H1 (cell line): ENCODE data around the gene TSPEAR. TPM values are rescaled to one million over a fixed set of nuclear protein-coding genes. Genes with fewer than 3 reads are reported as not detected.

Experiments used
- CTCF ChIA-PET: fragments of 300-600 bp; sonication (Branson Sonifier 250); formaldehyde crosslinking; loops from one replicate; lab custom pipeline; 2021; ENCODE audit not compliant: partially characterized antibody; lab: Charles Lee
- POLR2A ChIA-PET: fragments of 300-600 bp; sonication (Branson Sonifier 250); formaldehyde crosslinking; loops from one replicate; lab custom pipeline; 2021; ENCODE audit warnings: inconsistent platforms; ENCODE audit not compliant: partially characterized antibody; lab: Charles Lee
- DNase-seq, 2 experiments: peaks; one replicate each; pipeline versions ENCODE4 v3.0.0 to v3.0.0-alpha.2; 2010 to 2022; ENCODE audit warnings: low spot score in 2 of 2, low read depth in 1 of 2, mixed read lengths in 1 of 2
- FAIRE-seq: peaks from 2 replicates; lab custom pipeline; 2011; peaks lifted over from hg19 to GRCh38; lab: Jason Lieb, UNC
- H2AFZ ChIP-seq: 2 replicates; pipeline ENCODE4 v1.8.1; 2012; ENCODE audit warnings: low read length, inconsistent platforms
- H2AK5ac ChIP-seq: 2 replicates; pipeline ENCODE4 v1.6.1; 2013; ENCODE audit warnings: low read depth, low read length
- H2BK120ac ChIP-seq: replicated peaks from 2 replicates; pipeline ENCODE3; 2013; ENCODE audit warnings: low read depth, low read length, inconsistent platforms
- H2BK12ac ChIP-seq: 2 replicates; pipeline ENCODE4 v1.6.1; 2013; ENCODE audit warnings: low read depth, low read length
- H2BK15ac ChIP-seq: 2 replicates; pipeline ENCODE4 v1.6.1; 2013; ENCODE audit warnings: low read length
- H2BK20ac ChIP-seq: 2 replicates; pipeline ENCODE4 v1.6.1; 2013; ENCODE audit warnings: low read length
- H2BK5ac ChIP-seq: 2 replicates; pipeline ENCODE4 v1.6.1; 2013; ENCODE audit warnings: low read depth, low read length
- H3K14ac ChIP-seq: 2 replicates; pipeline ENCODE4 v1.6.1; 2013; ENCODE audit warnings: inconsistent platforms; ENCODE audit not compliant: insufficient read length
- H3K18ac ChIP-seq: 2 replicates; pipeline ENCODE4 v1.6.1; 2013; ENCODE audit warnings: low read length; ENCODE audit errors: extremely low read depth
- H3K23ac ChIP-seq: 2 replicates; pipeline ENCODE4 v1.6.1; 2013; ENCODE audit warnings: inconsistent platforms; ENCODE audit not compliant: insufficient read length
- H3K23me2 ChIP-seq: 2 replicates; pipeline ENCODE4 v1.6.1; 2013; ENCODE audit warnings: low read depth, low read length
- H3K27ac ChIP-seq: 2 replicates; pipeline ENCODE4 v1.6.1; 2011; ENCODE audit warnings: low read depth, low read length, inconsistent platforms
- H3K27me3 ChIP-seq, 4 experiments: replicated peaks in 1 of 4; 1 replicate in 1 of 4; 2 replicates in 3 of 4; pipeline versions ENCODE4 v1.6.1 to v1.8.1; 2011 to 2013; ENCODE audit warnings: low read length in 3 of 4, mild to moderate bottlenecking in 3 of 4, inconsistent platforms in 2 of 4, mixed read lengths in 2 of 4, moderate library complexity in 1 of 4; ENCODE audit not compliant: control insufficient read depth in 3 of 4, insufficient read depth in 3 of 4; ENCODE audit errors: extremely low read depth in 1 of 4
- H3K36me3 ChIP-seq, 4 experiments: 2 replicates each; pipeline versions ENCODE4 v1.6.1 to v1.8.1; 2011 to 2013; ENCODE audit warnings: mild to moderate bottlenecking in 4 of 4, low read length in 3 of 4, moderate library complexity in 2 of 4, control low read depth in 1 of 4, inconsistent platforms in 1 of 4; ENCODE audit not compliant: insufficient read depth in 4 of 4, control insufficient read depth in 2 of 4
- H3K4ac ChIP-seq: replicated peaks from 2 replicates; pipeline ENCODE3; 2013; ENCODE audit warnings: low read length, low read depth, mixed read lengths, inconsistent platforms; ENCODE audit not compliant: insufficient read length
- H3K4me1 ChIP-seq, 4 experiments: replicated peaks in 1 of 4; 1 replicate in 1 of 4; 2 replicates in 3 of 4; pipeline versions ENCODE4 v1.6.1 to v1.8.1; 2011 to 2013; ENCODE audit warnings: low read length in 3 of 4, inconsistent platforms in 2 of 4, mixed read lengths in 1 of 4; ENCODE audit not compliant: insufficient read depth in 4 of 4, control insufficient read depth in 3 of 4
- H3K4me2 ChIP-seq, 2 experiments: 2 replicates each; pipeline versions ENCODE4 v1.6.1 to v1.8.1; 2011 to 2013; ENCODE audit warnings: low read depth in 2 of 2, low read length in 2 of 2, control low read depth in 1 of 2, inconsistent platforms in 1 of 2, mild to moderate bottlenecking in 1 of 2; ENCODE audit not compliant: insufficient read depth in 1 of 2
- H3K4me3 ChIP-seq, 4 experiments: fragments of 200-600, 300-600 bp in 1 of 4; sonication (generic), shearing (Covaris generic), sonication (Bioruptor Twin) in 1 of 4; 2 replicates each; pipeline versions ENCODE4 v1.5.1 to v1.8.1; 2011 to 2016; ENCODE audit warnings: low read length in 4 of 4, low read depth in 3 of 4, control low read depth in 2 of 4, inconsistent platforms in 2 of 4, mild to moderate bottlenecking in 2 of 4, mixed read lengths in 1 of 4, moderate library complexity in 1 of 4; ENCODE audit not compliant: insufficient read depth in 2 of 4; ENCODE audit errors: extremely low read depth in 1 of 4
- H3K56ac ChIP-seq: replicated peaks from 2 replicates; pipeline ENCODE3; 2013; ENCODE audit warnings: low read depth, mild to moderate bottlenecking, mixed read lengths, low read length, inconsistent platforms; ENCODE audit not compliant: insufficient read length
- H3K79me1 ChIP-seq: 2 replicates; pipeline ENCODE4 v1.6.1; 2013; ENCODE audit warnings: low read depth, low read length, control low read depth
- H3K79me2 ChIP-seq, 2 experiments: 2 replicates each; pipeline versions ENCODE4 v1.6.1 to v1.8.1; 2012 to 2013; ENCODE audit warnings: low read length in 2 of 2, mild to moderate bottlenecking in 2 of 2, inconsistent platforms in 1 of 2; ENCODE audit not compliant: insufficient read depth in 2 of 2, control insufficient read depth in 1 of 2
- H3K9ac ChIP-seq, 4 experiments: replicated peaks in 1 of 4; 1 replicate in 1 of 4; 2 replicates in 3 of 4; pipeline versions ENCODE4 v1.6.1 to v1.8.1; 2011 to 2013; ENCODE audit warnings: low read depth in 3 of 4, low read length in 3 of 4, control low read depth in 2 of 4, mild to moderate bottlenecking in 2 of 4, moderate library complexity in 2 of 4, inconsistent platforms in 1 of 4; ENCODE audit errors: extremely low read depth in 1 of 4
- H3K9me3 ChIP-seq, 2 experiments: 2 replicates each; pipeline versions ENCODE4 v1.6.1 to v1.8.1; 2012 to 2013; ENCODE audit warnings: mild to moderate bottlenecking in 2 of 2, moderate library complexity in 2 of 2, control low read depth in 1 of 2, inconsistent platforms in 1 of 2, low read depth in 1 of 2, low read length in 1 of 2, mixed read lengths in 1 of 2; ENCODE audit not compliant: insufficient read depth in 2 of 2
- H4K20me1 ChIP-seq, 2 experiments: replicated peaks in 1 of 2; 2 replicates each; pipeline versions ENCODE3 to v1.8.1; 2011 to 2013; ENCODE audit warnings: inconsistent platforms in 2 of 2, low read length in 2 of 2, mild to moderate bottlenecking in 1 of 2; ENCODE audit not compliant: insufficient read depth in 2 of 2, control insufficient read depth in 1 of 2
- H4K5ac ChIP-seq: 2 replicates; pipeline ENCODE4 v1.6.1; 2013; ENCODE audit warnings: low read length, low read depth, mixed read lengths, inconsistent platforms; ENCODE audit not compliant: insufficient read length
- H4K8ac ChIP-seq: 2 replicates; pipeline ENCODE4 v1.8.0; 2013; ENCODE audit warnings: mild to moderate bottlenecking, moderate library complexity, low read length, inconsistent platforms; ENCODE audit not compliant: insufficient read depth; ENCODE audit errors: extremely low read depth
- H4K91ac ChIP-seq: replicated peaks from 2 replicates; pipeline ENCODE3; 2013; ENCODE audit warnings: low read length, mixed read lengths, inconsistent platforms; ENCODE audit not compliant: insufficient read length
- BACH1 ChIP-seq: IDR thresholded peaks from 2 replicates; pipeline ENCODE4 v1.6.1; 2012; ENCODE audit warnings: low read length, improper control_type of control experiment
- CBX5 ChIP-seq: fragments of 300-800, 300-1000 bp; sonication (generic); IDR thresholded peaks from 2 replicates; pipeline ENCODE4 v1.7.1; 2016; ENCODE audit warnings: antibody characterized with exemption, low read length, low read depth
- KDM1A ChIP-seq: fragments of 200-600, 300-600 bp; sonication (generic); IDR thresholded peaks from 2 replicates; pipeline ENCODE4 v1.7.1; 2016; ENCODE audit warnings: mild to moderate bottlenecking, low read length, borderline replicate concordance
- RBBP5 ChIP-seq: IDR thresholded peaks from 2 replicates; pipeline ENCODE4 v1.7.1; 2012; ENCODE audit warnings: low read depth, mild to moderate bottlenecking, inconsistent platforms, low read length, moderate library complexity, borderline replicate concordance
- SP2 ChIP-seq: IDR thresholded peaks from 2 replicates; pipeline ENCODE4 v1.6.1; 2012; ENCODE audit warnings: mild to moderate bottlenecking, low read length, inconsistent platforms
- WGBS, 2 experiments: shearing (Covaris generic) in 1 of 2; methylation state at CpG; one replicate each; pipeline versions ENCODE4 v1.1.6 to v1.1.7; 2013 to 2015; ENCODE audit warnings: low lambda C conversion rate in 2 of 2, mixed read lengths in 2 of 2, inconsistent platforms in 1 of 2, low coverage in 1 of 2, missing lambda C conversion rate in 1 of 2; ENCODE audit not compliant: insufficient replicate concordance in 2 of 2, insufficient coverage in 1 of 2, insufficient read length in 1 of 2; ENCODE audit errors: extremely low coverage in 1 of 2, missing lambda C conversion rate in 1 of 2; 5-methylcytosine and 5-hydroxymethylcytosine counted together
- polyA plus RNA-seq, 7 experiments: library from polyadenylated mRNA; depleted of rRNA in 3 of 7; stranded (reverse) in 5 of 7; unstranded in 2 of 7; fragments of >200 nt in 5 of 7; fragments of 200-250 nt in 2 of 7; gene quantifications; 1 replicate in 5 of 7; 2 replicates in 1 of 7; 4 replicates in 1 of 7; pipeline versions ENCODE4 v1.2.1 to v1.2.3, GENCODE V29; 2011 to 2013; ENCODE audit warnings: missing spikeins in 2 of 7, mixed read lengths in 2 of 7
- total RNA-seq: library from RNA; stranded (reverse); fragmentation: NEBNext Ultra II Directional; extraction: Animal tissue kit (Norgen Biotek cat#: 25700); gene quantifications from 2 replicates; pipeline ENCODE4 v1.2.1, GENCODE V29; 2021

Gene TSPEAR
- total and polyA plus RNA-seq, 2 of the 8 experiments (the other 6 are each of a cell fraction or from before 2014, with no cell fraction given) = 0.58 to 0.89 TPM

DNA sequence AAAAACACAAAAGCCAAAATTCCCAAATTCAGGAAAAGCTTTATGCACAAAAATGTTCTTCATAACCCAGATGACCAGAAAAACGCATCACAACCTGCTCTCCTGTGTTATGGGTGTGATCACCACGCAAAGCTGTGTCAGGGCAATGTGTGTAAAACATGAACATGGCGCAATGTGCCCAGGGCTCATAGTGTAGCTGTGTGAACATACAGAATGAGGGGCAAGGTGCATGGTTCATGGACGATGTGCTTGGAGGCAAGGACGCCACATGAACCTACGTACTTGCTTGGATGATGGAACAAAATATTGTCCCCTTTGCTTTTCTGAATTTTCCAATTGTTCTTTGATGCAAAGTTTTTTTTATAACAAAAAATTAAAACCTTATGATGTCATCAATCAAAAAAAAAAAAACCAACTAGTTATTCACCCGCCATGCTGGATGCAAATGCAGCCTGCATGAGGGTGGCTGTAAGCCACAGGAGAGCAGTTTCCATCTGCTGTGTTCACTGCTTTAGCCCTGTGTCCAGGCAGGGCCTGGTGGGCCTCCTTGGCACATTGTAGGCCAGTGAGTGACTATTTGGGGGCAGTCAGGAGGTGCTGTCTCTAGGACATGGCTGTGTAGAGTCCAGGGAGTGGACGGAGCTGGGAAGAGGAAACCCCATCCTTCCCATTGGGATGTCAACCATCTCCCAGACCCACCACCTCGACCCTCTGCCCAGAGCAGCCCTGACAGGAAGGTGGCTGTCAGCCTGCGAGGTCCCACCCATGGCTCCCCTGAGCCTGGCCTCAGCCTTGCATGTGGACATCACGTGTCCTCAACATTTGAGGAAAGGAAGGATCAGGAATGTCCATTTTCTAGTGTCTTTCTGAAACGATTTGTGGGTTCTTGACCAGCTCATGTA is 185.0 kb downstream of the TSPEAR start:
- Histone ChIP-seq H2BK15ac (peak overlapping the region; percentile 72; the same call in 1 of the 2 replicates), H3K4me3 (no peak overlapping the region), H3K79me2 (no peaks in the 10 kb centered on the region), H3K56ac (no peak overlapping the region)
- TF ChIP-seq KDM1A = no peak
- no peak for TF ChIP-seq CBX5
- TF ChIP-seq RBBP5 = no peak
- no peak for TF ChIP-seq SP2
- no peak for TF ChIP-seq BACH1
- TF ChIP-seq, all 59 proteins: peak for 0
- peaks cover 16% of the 10 kb centered on the region; the same call in 1 of the 2 replicates for H3K23me2 ChIP-seq
- H3K9me3 ChIP-seq = peaks cover 0 to 15% of the 10 kb centered on the region in 2 experiments; a peak in 1 of 4 replicates
- WGBS, 2 experiments = 77% methylated on average over 12 of the region's 12 CpGs; no CpG with 5 or more reads in 1 of the 2 experiments
- no peak overlapping the region for H2BK5ac ChIP-seq
- no peak overlapping the region for H2AK5ac ChIP-seq
- no peak overlapping the region for H2BK120ac ChIP-seq
- no peak overlapping the region for H3K14ac ChIP-seq
- no peak overlapping the region for H3K27ac ChIP-seq
- H3K79me1 ChIP-seq = peaks cover 3% of the 10 kb centered on the region; the same call in 1 of the 2 replicates
- no peak overlapping the region for H2BK20ac ChIP-seq
- H4K8ac ChIP-seq = no peak overlapping the region
- no peaks in the 10 kb centered on the region for H3K36me3 ChIP-seq
- POLR2A ChIA-PET = interaction anchor here (1.1 kb wide), 1 partner anchor 13 kb away, joined by 3 read pairs; no protein-coding TSS in a partner anchor
- no peak overlapping the region for H2AFZ ChIP-seq
- no peak overlapping the region for H4K5ac ChIP-seq
- no peak overlapping the region for H3K18ac ChIP-seq
- H2BK12ac ChIP-seq = no peak overlapping the region
- H3K4me2 ChIP-seq = no peak overlapping the region
- no peak overlapping the region for H3K23ac ChIP-seq
- no peaks in the 10 kb centered on the region; a peak in 1 of 7 replicates for H3K4me1 ChIP-seq
- peaks cover 0 to 3% (median 0%) of the 10 kb centered on the region in 4 experiments; a peak in 1 of 7 replicates for H3K27me3 ChIP-seq
- DNase-seq = no peak
- CTCF ChIA-PET = interaction anchor here (0.6 to 1.6 kb wide), 3 partner anchors 10 to 55 kb away, joined by 3 to 5 read pairs (median 3); no protein-coding TSS in a partner anchor
- H4K20me1 ChIP-seq = peaks cover 0 to 2% of the 10 kb centered on the region in 2 experiments
- H3K4ac ChIP-seq = no peak overlapping the region
- no peak overlapping the region; a peak in 1 of 7 replicates for H3K9ac ChIP-seq
- no peak for FAIRE-seq
- H4K91ac ChIP-seq = no peak overlapping the region
